Measurements from ENCODE around the gene RIPOR3. TPM values are rescaled to one million over a fixed set of nuclear protein-coding genes. Genes with fewer than 3 reads are reported as not detected.

The RIPOR3 gene
- polyA plus RNA-seq, 5 donors: 2.2 to 4.1 (median 3.0) TPM

Other genes with a start within 250 kb of the RIPOR3 start
- gene PTPN1, start 181.2 kb downstream of the RIPOR3 start, polyA plus RNA-seq (ENCODE audit: insufficient read depth in 1 of 5, insufficient read length in 5 of 5, low replicate concordance in 1 of 5): 10 to 100 TPM; 25.3 to 31.3 (median 29.3) TPM
- gene PARD6B, start 40.0 kb upstream of the RIPOR3 start, polyA plus RNA-seq (ENCODE audit: insufficient read depth in 1 of 5, insufficient read length in 5 of 5, low replicate concordance in 1 of 5): 1 to 10 TPM; 5.2 to 8.3 (median 6.6) TPM
- 1 to 10 TPM; 7.0 to 8.5 (median 8.0) TPM for gene BCAS4, start 103.5 kb upstream of the RIPOR3 start, polyA plus RNA-seq (ENCODE audit: insufficient read depth in 1 of 5, insufficient read length in 5 of 5, low replicate concordance in 1 of 5)
- gene ADNP, start 239.9 kb upstream of the RIPOR3 start, polyA plus RNA-seq (ENCODE audit: insufficient read depth in 1 of 5, insufficient read length in 5 of 5, low replicate concordance in 1 of 5): 100 to 1,000 TPM in 3 of 5 donors, 10 to 100 TPM in 2; 91.9 to 116 (median 107) TPM

All from right lung (tissue), 5 donors.